HG03558 (cell line): ENCODE results near the gene KCNQ2.

Source experiments
- ATAC-seq: cut with Tn5 transposase; IDR thresholded peaks from one replicate; pipeline ENCODE4 v1.9.1; 2021; ENCODE audit warnings: moderate number of reproducible peaks; ENCODE audit not compliant: unreplicated experiment; ENCODE audit errors: extremely low read depth

Gene KCNQ2

DNA sequence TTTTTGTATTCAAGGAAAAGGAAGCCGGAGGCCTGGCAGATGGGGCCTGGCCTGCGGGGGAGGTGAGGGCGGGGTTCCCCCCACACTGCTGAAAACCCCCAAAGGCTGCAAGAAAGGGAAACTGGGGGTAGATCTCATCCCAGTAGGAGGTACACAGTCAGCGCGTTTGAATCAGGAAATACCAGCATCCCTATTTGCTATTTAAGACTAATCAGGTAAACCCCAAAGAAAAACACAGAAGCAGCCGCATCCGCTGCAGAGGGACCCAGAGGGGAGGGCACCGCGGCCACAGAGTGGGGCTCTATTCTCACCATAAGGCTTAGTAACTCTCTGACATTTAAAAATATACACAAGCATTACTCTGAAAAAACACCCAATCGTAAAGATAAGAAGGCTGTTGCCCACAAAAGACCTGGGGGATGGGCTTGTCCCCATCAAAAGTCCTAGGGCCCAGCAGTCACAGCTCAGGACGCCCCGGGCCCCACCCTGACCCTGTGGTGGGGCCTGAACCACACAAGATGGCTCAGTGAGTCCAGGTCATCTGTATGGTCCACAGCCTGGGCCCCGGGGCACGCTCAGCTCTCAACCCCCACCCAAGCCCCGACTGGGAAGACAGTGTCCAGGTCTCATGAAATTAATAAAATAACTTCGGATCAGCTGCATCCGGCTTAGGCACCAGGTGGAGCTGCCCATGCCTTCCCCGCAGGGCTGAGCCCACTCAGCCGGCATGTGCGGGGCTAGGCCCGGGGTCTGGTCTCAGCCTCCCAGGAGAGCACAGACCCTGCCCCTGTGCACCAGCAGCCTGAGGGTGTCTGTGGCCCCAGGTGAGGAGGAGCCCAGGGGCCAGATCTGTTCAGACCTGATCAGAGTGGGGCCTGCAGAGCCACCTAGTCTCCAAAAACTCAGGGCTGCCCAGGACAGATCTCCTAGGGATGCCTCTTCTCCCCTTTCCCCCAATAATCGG, 31.0 kb downstream of the KCNQ2 start:
- no peak for ATAC-seq

DNA sequence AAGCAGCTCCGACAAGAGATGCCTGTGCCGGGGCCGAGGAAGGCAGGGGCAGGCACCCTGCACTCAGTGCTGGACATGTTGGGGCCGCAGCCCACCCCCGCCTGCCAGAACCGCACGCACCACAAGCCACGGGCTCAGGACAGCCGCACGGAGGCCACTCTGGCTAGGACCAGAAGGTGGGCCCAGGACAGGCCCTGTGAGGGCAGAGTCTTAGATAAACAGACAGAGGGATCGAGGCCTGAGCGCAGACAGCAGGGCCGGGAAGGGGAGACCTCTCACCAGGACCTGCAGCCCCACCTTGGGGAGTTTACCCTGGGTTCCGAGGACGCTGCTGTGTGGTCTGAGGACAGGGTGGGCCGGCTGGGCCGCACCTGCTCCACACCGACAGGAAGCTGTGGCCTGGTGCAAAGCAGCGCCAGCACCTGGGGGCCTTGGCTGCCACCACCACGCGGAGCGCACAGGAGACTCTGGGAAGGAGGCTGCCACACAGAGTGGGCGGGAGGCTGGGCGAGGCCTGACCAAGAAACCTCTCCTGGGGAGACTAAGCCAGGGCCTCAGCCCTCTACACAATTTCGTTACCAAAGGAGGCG, 32.0 kb downstream of the KCNQ2 start:
- ATAC-seq, result no peak

GRCh38 chr20:63439866-63440265, 32.6 kb downstream of the KCNQ2 start:
- no peak for ATAC-seq

GRCh38 chr20:63438121-63438520, 34.3 kb downstream of the KCNQ2 start:
- ATAC-seq, result no peak

DNA sequence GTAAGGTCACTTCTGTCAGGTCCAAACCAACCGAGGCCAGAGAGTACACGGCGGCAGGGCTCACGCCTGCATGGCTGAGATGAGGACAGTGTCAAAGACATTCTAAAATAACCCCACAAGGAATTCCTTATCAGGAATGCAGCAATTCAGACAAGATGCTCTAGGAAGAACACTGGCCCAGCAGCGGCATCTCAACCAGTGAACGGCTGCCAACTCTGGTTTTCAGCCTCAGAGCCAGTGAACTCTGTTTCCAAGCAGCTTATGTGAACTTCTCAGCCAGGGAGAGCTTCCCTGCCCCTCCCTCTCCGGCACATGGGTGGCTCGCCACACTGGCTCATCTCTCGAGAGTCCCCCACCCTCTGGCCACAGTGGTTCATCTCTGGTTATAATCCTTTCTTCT, 36.9 kb downstream of the KCNQ2 start:
- ATAC-seq, result no peak

GRCh38 chr20:63434599-63435378, 37.7 kb downstream of the KCNQ2 start:
- no peak for ATAC-seq

DNA sequence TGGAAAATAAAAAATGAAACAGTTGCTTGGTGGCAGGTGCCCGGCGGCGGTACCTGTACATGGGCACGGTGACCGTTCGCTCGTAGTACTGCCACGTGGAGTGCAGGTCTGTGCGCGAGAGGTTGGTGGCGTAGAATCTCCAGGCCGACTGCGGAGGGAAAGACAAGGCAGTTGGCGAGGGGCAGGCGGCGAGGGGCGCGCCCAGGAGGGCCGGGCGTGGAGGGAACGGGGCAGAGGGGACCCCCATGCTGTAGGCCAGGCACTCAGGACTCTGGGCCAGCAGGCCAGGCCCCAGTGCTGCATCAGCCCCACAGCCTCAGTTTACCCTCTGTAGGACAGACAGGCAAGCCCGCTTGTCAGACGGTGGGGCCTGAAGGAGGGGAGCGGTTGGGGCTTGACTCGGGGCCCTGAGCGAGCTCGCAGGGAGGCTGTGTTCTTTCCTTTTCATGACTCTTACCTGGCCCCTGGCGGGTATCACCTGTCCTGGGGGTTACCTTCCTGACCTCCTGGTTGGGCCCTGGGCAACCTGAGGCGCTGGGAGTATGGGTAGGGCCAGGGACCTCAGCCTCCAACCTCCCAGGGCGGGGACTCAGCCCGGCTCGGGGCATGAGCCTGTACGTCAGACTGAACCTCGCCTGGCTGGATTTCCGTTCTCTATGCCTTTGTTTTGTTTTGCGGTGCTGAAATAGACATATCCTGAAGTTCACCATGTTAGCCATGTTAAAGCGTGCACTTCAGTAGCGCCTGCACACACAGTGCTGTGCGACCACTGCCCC, 38.5 kb downstream of the KCNQ2 start:
- ATAC-seq, result no peak

GRCh38 chr20:63433351-63433750, 39.1 kb downstream of the KCNQ2 start:
- no peak for ATAC-seq

GRCh38 chr20:63432577-63433325, 39.7 kb downstream of the KCNQ2 start:
- no peak for ATAC-seq

DNA sequence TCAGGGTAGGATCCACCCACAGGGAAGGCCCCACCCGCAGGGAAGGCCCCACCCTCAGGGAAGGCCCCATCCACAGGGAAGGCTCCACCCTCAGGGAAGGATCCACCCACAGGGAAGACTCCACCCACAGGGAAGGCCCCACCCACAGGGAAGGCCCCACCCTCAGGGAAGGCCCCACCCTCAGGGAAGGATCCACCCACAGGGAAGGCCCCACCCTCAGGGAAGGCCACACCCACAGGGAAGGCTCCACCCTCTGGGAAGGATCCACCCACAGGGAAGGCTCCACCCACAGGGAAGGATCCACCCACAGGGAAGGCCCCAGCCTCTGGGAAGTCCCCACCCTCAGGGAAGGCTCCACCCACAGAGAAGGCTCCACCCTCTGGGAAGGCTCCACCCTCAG, 40.5 kb downstream of the KCNQ2 start:
- no peak for ATAC-seq

DNA sequence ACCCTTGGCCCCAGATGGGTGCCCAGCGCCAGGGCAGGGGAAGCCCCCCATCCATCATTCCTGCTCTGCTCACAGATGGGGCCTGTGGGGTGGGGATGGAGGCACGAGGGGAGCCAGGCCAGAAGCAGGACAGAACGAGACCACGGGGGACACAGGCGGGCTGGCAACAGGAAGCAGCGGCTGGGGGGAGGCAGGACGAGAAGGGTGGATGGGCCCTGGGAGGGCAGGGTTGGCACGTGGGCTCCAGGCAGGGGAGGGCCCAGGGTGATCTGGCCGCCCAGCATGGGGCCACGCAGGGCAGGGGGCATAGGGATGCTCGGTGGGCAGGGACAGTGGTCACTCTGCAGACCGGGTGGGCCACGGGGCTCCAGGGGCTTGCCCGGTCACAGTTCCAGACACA, 41.6 kb downstream of the KCNQ2 start:
- ATAC-seq, result no peak

DNA sequence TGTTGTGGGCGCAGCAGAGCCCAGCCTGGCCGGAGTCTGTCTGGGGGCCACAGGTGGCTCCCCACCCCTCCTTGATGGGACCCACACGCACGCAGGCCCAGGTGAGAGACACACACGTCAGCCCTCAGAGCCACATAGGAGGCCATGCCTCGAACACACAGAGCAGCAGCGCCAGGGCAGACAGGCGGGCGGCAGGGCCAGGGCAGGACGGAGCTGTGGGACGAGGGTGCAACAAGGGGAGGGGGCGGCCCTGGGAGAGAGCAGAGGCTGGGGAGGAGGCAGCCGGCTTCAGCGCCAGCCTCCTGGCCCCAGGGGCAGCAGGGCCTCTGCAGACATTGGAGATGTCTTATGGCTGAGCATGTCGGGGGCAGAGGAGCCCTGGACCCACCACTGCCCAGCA, 42.5 kb downstream of the KCNQ2 start:
- no peak for ATAC-seq

DNA sequence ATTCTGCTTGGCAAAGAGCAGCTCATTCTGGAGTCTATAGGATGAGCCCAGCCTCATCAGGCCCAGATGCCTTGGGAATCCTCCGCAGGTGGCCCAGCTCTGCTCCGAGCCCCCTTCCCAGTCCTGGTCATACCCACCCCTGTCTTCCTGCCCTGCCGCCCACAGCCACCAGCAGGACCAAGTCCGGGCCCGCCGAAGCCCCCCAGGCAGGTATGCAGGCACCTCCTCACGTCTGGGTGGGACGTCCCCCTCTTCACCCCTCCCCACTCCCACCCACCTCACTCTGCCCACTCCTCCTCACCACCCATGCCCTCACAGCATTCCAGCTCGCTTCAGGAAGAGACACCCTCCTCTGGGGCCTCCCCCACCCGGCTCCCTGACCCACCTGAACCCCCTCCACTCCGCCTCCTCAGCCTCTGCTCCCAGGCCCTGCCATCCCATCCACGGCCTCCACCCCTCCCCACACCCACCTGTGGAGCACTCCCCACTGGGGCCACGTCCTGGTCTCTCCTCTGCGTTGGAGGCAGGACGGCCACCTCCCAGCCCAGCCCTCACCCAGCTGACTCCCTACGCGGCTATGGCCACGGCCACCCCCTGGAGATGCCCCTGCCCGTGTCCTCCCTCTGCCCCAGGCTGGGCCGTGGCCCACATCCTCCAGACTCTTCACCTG, 43.4 kb downstream of the KCNQ2 start:
- ATAC-seq, result no peak

DNA sequence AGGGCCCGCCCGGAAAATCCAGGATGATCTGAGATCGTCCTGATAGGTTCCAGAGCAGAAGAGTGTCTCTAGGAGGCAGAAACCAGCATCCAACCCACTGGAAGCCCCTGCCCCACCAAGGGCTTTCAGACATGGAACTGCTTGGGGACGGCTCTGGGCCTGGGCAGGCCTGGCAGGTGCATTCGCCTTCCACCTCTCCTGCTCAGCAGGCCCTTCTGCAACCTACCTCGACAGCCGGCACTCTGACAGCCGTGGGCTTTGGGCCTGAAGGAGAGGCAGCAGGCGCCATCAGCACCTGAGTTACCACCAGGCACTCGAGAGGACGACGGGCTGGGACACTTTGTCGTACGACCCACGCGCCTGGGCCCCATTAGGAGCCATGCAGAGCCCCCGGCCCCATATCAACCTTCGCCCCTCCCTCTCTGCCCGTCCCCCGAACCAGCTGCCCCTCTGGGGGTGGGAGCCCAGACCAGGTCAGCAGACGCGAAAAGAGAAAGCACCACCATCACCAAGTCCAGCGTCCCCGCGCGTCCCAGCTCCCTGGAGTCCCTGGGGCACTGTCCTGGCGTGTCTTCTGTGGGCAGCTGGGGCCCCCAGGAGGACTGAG, 44.6 kb downstream of the KCNQ2 start:
- ATAC-seq, result no peak

- no peak for ATAC-seq
Measured at GRCh38 chr20:63427206-63427605, 45.2 kb downstream of the KCNQ2 start.

DNA sequence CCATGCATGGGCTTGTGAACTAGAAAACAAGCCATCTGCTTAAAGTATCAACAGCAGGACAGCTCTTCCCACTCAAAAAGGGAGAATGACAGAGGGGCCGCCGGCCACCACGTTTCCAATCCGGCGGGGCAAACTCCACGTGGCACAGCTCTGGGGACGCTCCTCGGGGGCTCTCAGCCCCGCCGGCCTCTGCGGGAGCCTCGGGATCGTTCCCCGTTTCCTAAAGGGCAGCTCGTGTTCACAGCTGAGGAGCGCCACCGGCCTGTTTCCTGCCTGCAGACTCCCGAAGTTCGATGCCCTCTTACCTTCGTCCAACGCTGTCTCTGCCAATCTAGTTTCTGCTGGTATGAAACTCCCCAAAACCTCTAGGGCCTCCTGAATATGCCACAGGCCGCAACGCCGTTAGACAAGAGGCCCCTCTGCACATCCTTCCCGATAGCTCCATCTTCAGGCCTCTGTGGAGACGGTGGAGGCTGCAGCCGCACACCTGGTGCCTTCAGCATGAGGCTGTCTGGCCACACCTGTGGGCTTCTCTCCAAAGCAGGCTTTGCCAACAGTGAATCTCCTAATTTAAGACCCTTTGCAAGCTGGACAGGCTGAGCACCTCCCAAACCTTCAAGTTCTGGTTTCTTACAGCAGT, 46.5 kb downstream of the KCNQ2 start:
- ATAC-seq, result no peak

- ATAC-seq, result no peak
Measured at GRCh38 chr20:63424613-63425012, 47.8 kb downstream of the KCNQ2 start.

DNA sequence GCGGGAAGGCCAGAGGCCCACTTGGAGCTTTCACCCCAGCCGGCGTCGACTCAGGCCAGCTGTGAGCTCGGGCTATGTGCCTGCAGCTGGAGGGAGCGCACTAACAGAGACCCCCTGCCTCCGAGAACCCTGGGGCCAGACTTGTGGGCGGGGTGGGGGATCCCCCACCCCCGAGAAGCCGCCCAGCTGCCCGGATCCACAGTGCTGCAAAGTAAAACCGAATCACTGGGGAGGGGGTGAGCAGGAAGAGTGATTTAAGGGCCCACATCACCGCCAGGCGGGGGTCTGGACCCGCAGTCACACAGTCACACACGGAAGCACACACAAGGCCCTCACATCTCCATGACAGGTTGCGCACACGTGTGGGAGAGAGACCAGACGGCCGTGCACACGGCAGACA, 48.7 kb downstream of the KCNQ2 start:
- ATAC-seq, result no peak
